HCT116 (cell line): ENCODE data around the gene FCHO1. TPM values are rescaled to one million over a fixed set of nuclear protein-coding genes. Genes with fewer than 3 reads are reported as not detected.
"Not testable (repeated sequence)": the region's sequence is repeated elsewhere in the genome, so short reads cannot be mapped to it uniquely, and the experiment has no call there.

ENCODE experiments used
- ATAC-seq: fragments of 200-7000 bp; cut with Tn5 transposase; 2 replicates; pipeline ENCODE4 v1.9.1; 2020; ENCODE audit warnings: mild to moderate bottlenecking, moderate library complexity
- BruUV-seq: library from RNA; stranded (reverse); fragments of 400-500 nt; replicated peaks from 2 replicates; lab custom pipeline; 2021; lab: Mats Ljungman, UMichigan
- CTCF ChIA-PET: fragments of 300-600 bp; sonication (Branson Sonifier 250); formaldehyde crosslinking; loops from one replicate; lab custom pipeline; 2021; ENCODE audit warnings: antibody characterized with exemption; lab: Charles Lee
- POLR2A ChIA-PET: fragments of 300-600, 350-600 bp; sonication (Branson Sonifier 250); formaldehyde crosslinking; loops from one replicate; lab custom pipeline; 2021; ENCODE audit warnings: antibody characterized with exemption; lab: Charles Lee
- RAD21 ChIA-PET, 2 experiments: fragments of 300-600 bp; sonication (Branson Sonifier 250); formaldehyde crosslinking; loops; one replicate each; lab custom pipeline; 2023; ENCODE audit warnings: low total read pairs in 2 of 2; ENCODE audit not compliant: uncharacterized antibody in 2 of 2, unreplicated experiment in 2 of 2, low non-redundant PET in 1 of 2; lab: Charles Lee
- DNase-seq: peaks from one replicate; pipeline ENCODE4 v3.0.0-alpha.2; 2010; ENCODE audit warnings: low read depth, low spot score
- H2AFZ ChIP-seq: fragments of 200-600 bp; shearing (Covaris generic), sonication (generic); 2 replicates; pipeline ENCODE4 v1.6.1; 2017; ENCODE audit warnings: low read depth, mixed run types, mixed read lengths, antibody characterized with exemption, low read length; ENCODE audit not compliant: poor library complexity, severe bottlenecking
- H3K27ac ChIP-seq: 2 replicates; pipeline ENCODE4 v1.5.1; 2012; ENCODE audit warnings: low read depth, low read length
- H3K27me3 ChIP-seq: fragments of 200-600 bp; sonication (generic); 2 replicates; pipeline ENCODE4 v1.6.1; 2016; ENCODE audit warnings: mixed run types, low read length, mixed read lengths; ENCODE audit not compliant: insufficient read depth
- H3K36me3 ChIP-seq, 2 experiments: fragments of 200-500 bp in 1 of 2; fragments of 200-600 bp in 1 of 2; sonication (Bioruptor generic) in 1 of 2; sonication (generic) in 1 of 2; 2 replicates each; pipeline versions ENCODE4 v1.5.1 to v1.6.1; 2014 to 2016; ENCODE audit warnings: low read length in 2 of 2, inconsistent platforms in 1 of 2, mixed read lengths in 1 of 2, mixed run types in 1 of 2; ENCODE audit not compliant: insufficient read depth in 2 of 2, control insufficient read depth in 1 of 2
- H3K4me1 ChIP-seq, 2 experiments: fragments of 200-600 bp in 1 of 2; sonication (generic) in 1 of 2; 2 replicates each; pipeline versions ENCODE4 v1.5.1 to v1.6.1; 2012 to 2017; ENCODE audit warnings: low read length in 2 of 2, inconsistent platforms in 1 of 2, mild to moderate bottlenecking in 1 of 2, mixed read lengths in 1 of 2, mixed run types in 1 of 2, moderate library complexity in 1 of 2; ENCODE audit not compliant: insufficient read depth in 2 of 2, control insufficient read depth in 1 of 2
- H3K4me2 ChIP-seq: fragments of 200-600 bp; sonication (generic); 2 replicates; pipeline ENCODE4 v1.6.1; 2017; ENCODE audit warnings: mixed run types, low read length, mixed read lengths
- H3K4me3 ChIP-seq, 2 experiments: fragments of 200-600 bp in 1 of 2; sonication (generic) in 1 of 2; replicated peaks in 1 of 2; 2 replicates each; pipeline ENCODE4 v1.5.1; 2011 to 2016; ENCODE audit warnings: low read length in 2 of 2, control low read depth in 1 of 2, low read depth in 1 of 2, mild to moderate bottlenecking in 1 of 2, mixed read lengths in 1 of 2, mixed run types in 1 of 2
- H3K79me2 ChIP-seq: fragments of 200-600 bp; sonication (generic); 2 replicates; pipeline ENCODE4 v1.6.1; 2017; ENCODE audit warnings: mild to moderate bottlenecking, mixed run types, low read length, moderate library complexity, mixed read lengths; ENCODE audit not compliant: insufficient read depth
- H3K9ac ChIP-seq: fragments of 200-600 bp; sonication (generic); 2 replicates; pipeline ENCODE4 v1.6.1; 2016; ENCODE audit warnings: low read length, mixed read lengths
- H3K9me2 ChIP-seq: fragments of 200-600 bp; sonication (generic), shearing (Covaris generic); 2 replicates; pipeline ENCODE4 v1.6.1; 2017; ENCODE audit warnings: mixed run types, mild to moderate bottlenecking, moderate library complexity; ENCODE audit not compliant: insufficient read depth
- H3K9me3 ChIP-seq, 2 experiments: fragments of 200-500 bp in 1 of 2; fragments of 200-600 bp in 1 of 2; sonication (Bioruptor generic) in 1 of 2; sonication (generic) in 1 of 2; 2 replicates each; pipeline ENCODE4 v1.6.1; 2014 to 2017; ENCODE audit warnings: low read length in 2 of 2, mixed read lengths in 2 of 2, inconsistent platforms in 1 of 2, low read depth in 1 of 2, mild to moderate bottlenecking in 1 of 2, mixed run types in 1 of 2, moderate library complexity in 1 of 2; ENCODE audit not compliant: control insufficient read depth in 1 of 2, insufficient read depth in 1 of 2
- H4K20me1 ChIP-seq: fragments of 200-600 bp; sonication (generic), shearing (Covaris generic); 2 replicates; pipeline ENCODE4 v1.6.1; 2017; ENCODE audit warnings: mixed run types, mild to moderate bottlenecking, moderate library complexity; ENCODE audit not compliant: insufficient read depth
- EZH2 ChIP-seq: fragments of 200-600 bp; sonication (generic); IDR thresholded peaks from 2 replicates; pipeline ENCODE4 v1.6.1; 2017; ENCODE audit warnings: antibody characterized with exemption, mixed run types
- POLR2AphosphoS5 ChIP-seq: IDR thresholded peaks from 2 replicates; pipeline ENCODE4 v1.6.1; 2011; ENCODE audit warnings: mild to moderate bottlenecking, low read depth, low read length, moderate library complexity
- SP1 ChIP-seq: IDR thresholded peaks from 2 replicates; pipeline ENCODE4 v1.6.1; 2012; ENCODE audit warnings: low read depth
- SRF ChIP-seq: IDR thresholded peaks from 2 replicates; pipeline ENCODE4 v1.6.1; 2012; ENCODE audit warnings: low read depth
- ZBTB33 ChIP-seq: IDR thresholded peaks from 2 replicates; pipeline ENCODE4 v1.6.1; 2011; ENCODE audit warnings: mild to moderate bottlenecking, low read length, moderate library complexity; ENCODE audit not compliant: insufficient replicate concordance; ENCODE audit errors: extremely low read depth
- ZFX ChIP-seq: fragments of 450-650 bp; IDR thresholded peaks from 2 replicates; pipeline ENCODE4 v1.6.1; 2017
- intact Hi-C: fragments of 100-400 bp; cut with micrococcal nuclease; formaldehyde crosslinking; loops from 2 replicates; pipeline ENCODE4 v1.10.0; 2022
- total RNA-seq: library from RNA; stranded (reverse); gene quantifications from one replicate; pipeline ENCODE4 v1.2.1, GENCODE V29; 2021; ENCODE audit not compliant: unreplicated experiment
- TF ChIP-seq, protein P1 (sequence below): IDR thresholded peaks from 2 replicates; pipeline ENCODE4 v1.6.1; 2012; ENCODE audit warnings: low read depth

FCHO1 gene
- total RNA-seq, 1 experiment from 2014 or later, result 28.1 TPM

- Histone ChIP-seq H3K9ac (no peak overlapping the region), H4K20me1 (no peaks in the 10 kb centered on the region), H3K4me2 (no peak overlapping the region)
- CTCF ChIA-PET, result interaction anchor here (0.5 to 3.5 kb wide), 2 partner anchors 10 to 170 kb away, joined by 3 to 29 read pairs; no protein-coding TSS in a partner anchor
- no peak for TF ChIP-seq ZBTB33
- no peak for TF ChIP-seq SRF
- no peak for TF ChIP-seq SP1
- TF ChIP-seq ZFX, result no peak
- TF ChIP-seq, protein P1, sequence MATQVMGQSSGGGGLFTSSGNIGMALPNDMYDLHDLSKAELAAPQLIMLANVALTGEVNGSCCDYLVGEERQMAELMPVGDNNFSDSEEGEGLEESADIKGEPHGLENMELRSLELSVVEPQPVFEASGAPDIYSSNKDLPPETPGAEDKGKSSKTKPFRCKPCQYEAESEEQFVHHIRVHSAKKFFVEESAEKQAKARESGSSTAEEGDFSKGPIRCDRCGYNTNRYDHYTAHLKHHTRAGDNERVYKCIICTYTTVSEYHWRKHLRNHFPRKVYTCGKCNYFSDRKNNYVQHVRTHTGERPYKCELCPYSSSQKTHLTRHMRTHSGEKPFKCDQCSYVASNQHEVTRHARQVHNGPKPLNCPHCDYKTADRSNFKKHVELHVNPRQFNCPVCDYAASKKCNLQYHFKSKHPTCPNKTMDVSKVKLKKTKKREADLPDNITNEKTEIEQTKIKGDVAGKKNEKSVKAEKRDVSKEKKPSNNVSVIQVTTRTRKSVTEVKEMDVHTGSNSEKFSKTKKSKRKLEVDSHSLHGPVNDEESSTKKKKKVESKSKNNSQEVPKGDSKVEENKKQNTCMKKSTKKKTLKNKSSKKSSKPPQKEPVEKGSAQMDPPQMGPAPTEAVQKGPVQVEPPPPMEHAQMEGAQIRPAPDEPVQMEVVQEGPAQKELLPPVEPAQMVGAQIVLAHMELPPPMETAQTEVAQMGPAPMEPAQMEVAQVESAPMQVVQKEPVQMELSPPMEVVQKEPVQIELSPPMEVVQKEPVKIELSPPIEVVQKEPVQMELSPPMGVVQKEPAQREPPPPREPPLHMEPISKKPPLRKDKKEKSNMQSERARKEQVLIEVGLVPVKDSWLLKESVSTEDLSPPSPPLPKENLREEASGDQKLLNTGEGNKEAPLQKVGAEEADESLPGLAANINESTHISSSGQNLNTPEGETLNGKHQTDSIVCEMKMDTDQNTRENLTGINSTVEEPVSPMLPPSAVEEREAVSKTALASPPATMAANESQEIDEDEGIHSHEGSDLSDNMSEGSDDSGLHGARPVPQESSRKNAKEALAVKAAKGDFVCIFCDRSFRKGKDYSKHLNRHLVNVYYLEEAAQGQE, result no peak
- TF ChIP-seq EZH2, result no peak
- TF ChIP-seq POLR2AphosphoS5, result no peak
- TF ChIP-seq, all 23 proteins: peak for 0
- Histone ChIP-seq H3K36me3 (no peaks in the 10 kb centered on the region), H3K9me2 (no peaks in the 10 kb centered on the region), H3K27ac (no peak overlapping the region), H3K9me3 (no peaks in the 10 kb centered on the region), H3K79me2 (no peaks in the 10 kb centered on the region), H2AFZ (no peak overlapping the region), H3K27me3 (no peaks in the 10 kb centered on the region), H3K4me1 (peaks cover 22 to 42% of the 10 kb centered on the region in 2 experiments), H3K4me3 (no peak overlapping the region)
- ChIA-PET RAD21 (no interaction called here), POLR2A (interaction anchor here (1.0 kb wide), 1 partner anchor 83 kb away, joined by 3 read pairs; the partner anchor contains the start of gene RPL18A)
- ATAC-seq (no peak), DNase-seq (no peak)
- intact Hi-C loops, result loop anchor here (1.0 to 5.0 kb wide), 5 partner anchors 74 to 323 kb away; partner anchors contain the start of genes CCDC124 and PGLS
- no TSS peak for BruUV-seq
These were observed 24.9 kb downstream of the FCHO1 start for GRCh38 chr19:17775991-17776803.

DNA sequence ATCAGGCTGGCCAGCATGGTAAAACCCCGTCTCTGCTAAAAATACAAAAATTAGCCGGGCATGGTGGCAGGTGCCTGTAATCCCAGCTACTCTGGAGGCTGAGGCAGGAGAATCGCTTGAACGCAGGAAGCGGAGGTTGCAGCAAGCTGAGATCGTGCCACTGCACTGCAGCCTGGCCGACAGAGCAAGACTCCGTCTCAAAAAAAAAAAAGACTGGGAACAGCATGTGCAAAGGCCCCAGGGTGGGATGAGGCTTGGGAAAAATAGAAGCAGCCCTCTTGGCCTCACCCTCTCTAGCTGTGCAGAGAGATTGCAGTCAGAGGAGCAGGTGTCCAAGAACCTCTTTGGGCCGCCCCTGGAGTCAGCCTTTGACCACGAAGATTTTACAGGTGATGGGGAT, 26.6 kb downstream of the FCHO1 start:
- H2AFZ ChIP-seq, RAD21 ChIA-PET, H3K9me2 ChIP-seq, H3K9me3 ChIP-seq, H3K27me3 ChIP-seq, H3K79me2 ChIP-seq, DNase-seq, ATAC-seq, H3K4me3 ChIP-seq, H3K36me3 ChIP-seq, BruUV-seq, H4K20me1 ChIP-seq, H3K9ac ChIP-seq: not testable (repeated sequence)
- POLR2A ChIA-PET, result interaction anchor here (0.7 kb wide), 1 partner anchor 266 kb away, joined by 3 read pairs; the partner anchor contains the start of gene PGLS
- H3K4me1 ChIP-seq, result peaks cover 22 to 42% of the 10 kb centered on the region in 2 experiments
- H3K4me2 ChIP-seq, result peak overlapping the region; percentile 100
- CTCF ChIA-PET, result interaction anchor here (0.6 to 3.5 kb wide), 2 partner anchors 11 to 91 kb away, joined by 4 to 29 read pairs; no protein-coding TSS in a partner anchor
- peak overlapping the region; percentile 3; the same call in 1 of the 2 replicates for H3K27ac ChIP-seq
- intact Hi-C loops, result loop anchor here (2.0 to 5.0 kb wide), 5 partner anchors 19 to 266 kb away; partner anchors contain the start of genes CCDC124 and PGLS
